HG03135 (cell line): ENCODE results near the gene ADAMTS12.

Experiments
- ATAC-seq: cut with Tn5 transposase; IDR thresholded peaks from one replicate; pipeline ENCODE4 v1.9.1; 2021; ENCODE audit warnings: mild to moderate bottlenecking, moderate library complexity; ENCODE audit not compliant: unreplicated experiment

Gene ADAMTS12

GRCh38 chr5:33761139-33761538, 130.7 kb downstream of the ADAMTS12 start:
- ATAC-seq: no peak

- no peak for ATAC-seq
Observed at GRCh38 chr5:33758737-33759136, 133.1 kb downstream of the ADAMTS12 start.

- no peak for ATAC-seq
Observed at GRCh38 chr5:33756491-33756890, 135.3 kb downstream of the ADAMTS12 start.

- ATAC-seq: no peak
Observed at GRCh38 chr5:33755231-33755630, 136.6 kb downstream of the ADAMTS12 start.

GRCh38 chr5:33753704-33754103, 138.1 kb downstream of the ADAMTS12 start:
- ATAC-seq: no peak

- ATAC-seq: no peak
Observed at GRCh38 chr5:33748754-33749153, 143.0 kb downstream of the ADAMTS12 start.

- ATAC-seq: no peak
Observed at GRCh38 chr5:33745101-33745770, 146.6 kb downstream of the ADAMTS12 start.

GRCh38 chr5:33743099-33743498, 148.7 kb downstream of the ADAMTS12 start:
- ATAC-seq: no peak

GRCh38 chr5:33742181-33742580, 149.6 kb downstream of the ADAMTS12 start:
- ATAC-seq: no peak

GRCh38 chr5:33738967-33739366, 152.8 kb downstream of the ADAMTS12 start:
- ATAC-seq: no peak

GRCh38 chr5:33738097-33738496, 153.7 kb downstream of the ADAMTS12 start:
- no peak for ATAC-seq

- ATAC-seq: no peak
Observed at GRCh38 chr5:33737697-33738096, 154.1 kb downstream of the ADAMTS12 start.

GRCh38 chr5:33737284-33737683, 154.5 kb downstream of the ADAMTS12 start:
- no peak for ATAC-seq

GRCh38 chr5:33736510-33736909, 155.3 kb downstream of the ADAMTS12 start:
- no peak for ATAC-seq

GRCh38 chr5:33735072-33735471, 156.7 kb downstream of the ADAMTS12 start:
- ATAC-seq: no peak

GRCh38 chr5:33734537-33734936, 157.3 kb downstream of the ADAMTS12 start:
- no peak for ATAC-seq

GRCh38 chr5:33733225-33733624, 158.6 kb downstream of the ADAMTS12 start:
- ATAC-seq: no peak

GRCh38 chr5:33726422-33727165, 165.2 kb downstream of the ADAMTS12 start:
- ATAC-seq: no peak

- no peak for ATAC-seq
Observed at GRCh38 chr5:33725806-33726205, 166.0 kb downstream of the ADAMTS12 start.

- ATAC-seq: no peak
Observed at GRCh38 chr5:33721491-33722200, 170.1 kb downstream of the ADAMTS12 start.

- no peak for ATAC-seq
Observed at GRCh38 chr5:33720176-33720575, 171.6 kb downstream of the ADAMTS12 start.

- ATAC-seq: no peak
Observed at GRCh38 chr5:33719769-33720168, 172.0 kb downstream of the ADAMTS12 start.
